NCI-H2107 treated with DMSO at 0.1 percent for 48 hours (cell line): ENCODE results near the gene PNRC2.
A peak's percentile ranks its signal among the peaks of the same experiment; 100 is the strongest.
"Not testable (repeated sequence)": the region's sequence is repeated elsewhere in the genome, so short reads cannot be mapped to it uniquely, and the experiment has no call there.

ENCODE experiments used
- DNase-seq: peaks from one replicate; lab custom pipeline; 2025; ENCODE audit not compliant: unreplicated experiment; lab: John Stamatoyannopoulos, UW

Gene PNRC2

GRCh38 chr1:23987038-23987437, 27.4 kb downstream of the PNRC2 start:
- DNase-seq, result not testable (repeated sequence)

DNA sequence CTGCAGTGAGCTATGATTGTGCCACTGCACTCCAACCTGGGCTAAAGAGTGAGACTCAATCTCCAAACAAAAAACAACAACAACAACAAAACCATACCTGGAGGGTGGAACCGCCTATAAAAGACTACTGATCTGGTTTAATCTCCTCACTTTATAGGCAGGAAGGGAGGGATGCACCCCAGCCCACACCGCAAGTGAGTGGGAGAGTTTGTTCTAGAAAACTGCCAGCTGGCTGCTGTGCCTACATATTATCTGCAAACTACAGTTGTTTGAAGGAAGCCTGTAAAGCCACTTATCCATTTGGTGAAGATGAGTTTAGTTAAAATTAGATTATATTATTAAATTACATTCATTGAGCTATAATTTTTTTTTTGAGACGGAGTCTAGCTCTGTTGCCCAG, 29.6 kb downstream of the PNRC2 start:
- DNase-seq, result no peak

DNA sequence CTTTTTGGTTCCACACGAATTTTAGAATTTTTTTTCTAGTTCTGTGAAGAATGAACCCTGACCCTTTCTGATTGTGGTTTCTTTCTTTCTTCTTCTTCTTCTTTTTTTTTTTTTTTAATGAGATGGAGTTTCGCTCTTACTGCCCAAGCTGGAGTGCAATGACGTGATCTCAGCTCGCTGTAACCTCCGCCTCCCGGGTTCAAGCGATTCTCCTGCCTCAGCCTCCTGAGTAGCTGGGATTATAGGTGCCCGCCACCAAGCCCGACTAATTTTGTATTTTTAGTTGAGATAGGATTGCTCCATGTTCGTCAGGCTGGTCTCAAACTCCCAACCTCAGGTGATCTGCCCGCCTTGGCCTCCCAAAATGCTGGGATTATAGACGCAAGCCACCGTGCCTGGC, 32.4 kb downstream of the PNRC2 start:
- not testable (repeated sequence) for DNase-seq

DNA sequence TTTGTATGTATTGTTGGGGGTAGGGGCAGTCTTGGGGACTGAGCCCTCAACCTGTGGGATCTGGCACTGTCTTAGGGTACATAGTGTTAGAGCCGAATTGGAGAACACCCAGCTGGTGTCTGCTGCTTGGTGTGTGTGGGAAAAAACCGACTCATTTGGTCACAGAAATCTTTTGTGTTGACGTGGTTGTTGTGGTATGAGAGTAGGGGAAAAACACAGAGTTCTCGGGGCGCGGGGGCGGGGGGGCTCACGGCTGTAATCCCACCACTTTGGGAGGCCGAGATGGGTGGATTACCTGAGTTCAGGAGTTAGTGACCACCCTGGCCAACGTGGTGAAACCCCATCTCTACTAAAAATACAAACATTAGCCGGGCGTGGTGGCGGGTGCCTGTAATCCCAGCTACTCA, 35.8 kb downstream of the PNRC2 start:
- no peak for DNase-seq

- DNase-seq, result no peak
Measured at GRCh38 chr1:23996700-23997229, 37.1 kb downstream of the PNRC2 start.

DNA sequence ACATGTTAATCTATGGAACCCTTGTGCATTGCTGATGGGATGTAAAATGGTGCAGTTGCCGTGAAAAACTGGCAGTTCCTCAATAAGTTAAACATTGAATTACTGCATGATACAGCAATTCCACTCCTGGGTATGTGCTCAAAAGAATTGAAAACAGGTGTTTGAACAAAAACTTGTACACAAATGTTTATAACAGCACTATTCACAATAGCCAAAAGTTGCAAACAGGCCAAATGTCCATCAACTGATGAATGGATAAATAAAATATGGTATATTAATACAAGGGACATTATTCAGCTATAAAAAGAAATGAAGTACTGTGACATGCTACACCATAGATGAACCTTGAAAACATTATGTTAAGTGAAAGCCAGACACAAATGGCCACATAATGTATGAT, 38.2 kb downstream of the PNRC2 start:
- no peak for DNase-seq

DNA sequence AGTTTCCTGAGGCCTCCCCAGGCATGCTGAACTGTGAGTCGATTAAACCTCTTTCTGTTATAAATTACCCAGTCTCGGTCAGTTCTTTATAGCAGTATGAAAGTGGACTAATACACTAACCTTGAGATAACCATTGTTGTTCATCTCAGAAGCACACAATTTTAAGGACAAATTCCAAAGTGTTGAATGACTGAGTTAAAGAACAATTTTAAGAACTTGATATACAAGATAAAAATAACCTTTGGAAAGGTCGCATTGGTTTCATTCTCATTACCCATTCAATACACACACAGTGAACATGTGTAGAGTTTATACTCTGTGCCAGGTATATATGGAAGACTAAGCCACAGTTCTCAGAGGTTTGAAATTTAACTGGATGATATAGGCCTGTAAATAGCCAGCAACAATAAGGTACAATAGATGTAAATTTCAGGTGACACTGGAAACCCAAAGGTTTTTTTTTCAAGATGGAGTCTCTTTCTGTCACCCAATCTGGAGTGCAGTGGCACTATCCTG, 39.6 kb downstream of the PNRC2 start:
- DNase-seq, result no peak

DNA sequence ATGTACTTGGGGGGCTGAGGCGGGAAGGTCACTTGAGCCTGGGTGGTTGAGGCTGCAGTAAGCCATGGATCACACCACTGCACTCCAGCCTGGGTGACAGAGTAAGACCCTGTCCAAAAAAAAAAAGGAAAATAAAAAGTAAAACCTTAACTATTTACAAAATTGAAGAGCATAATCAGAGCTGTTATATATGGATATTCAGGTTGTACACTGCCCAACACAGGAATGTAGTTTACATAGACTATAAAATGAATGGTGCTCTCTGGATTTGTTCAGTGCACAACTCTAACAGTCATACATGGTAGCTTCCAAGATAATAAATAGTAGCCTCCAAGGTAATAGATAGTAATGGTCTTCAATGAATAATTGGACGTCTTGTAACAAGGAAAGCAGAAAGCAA, 43.1 kb downstream of the PNRC2 start:
- no peak for DNase-seq

GRCh38 chr1:24003331-24003972, 43.8 kb downstream of the PNRC2 start:
- DNase-seq, result peak; percentile 99

GRCh38 chr1:24004132-24004531, 44.5 kb downstream of the PNRC2 start:
- no peak for DNase-seq

DNA sequence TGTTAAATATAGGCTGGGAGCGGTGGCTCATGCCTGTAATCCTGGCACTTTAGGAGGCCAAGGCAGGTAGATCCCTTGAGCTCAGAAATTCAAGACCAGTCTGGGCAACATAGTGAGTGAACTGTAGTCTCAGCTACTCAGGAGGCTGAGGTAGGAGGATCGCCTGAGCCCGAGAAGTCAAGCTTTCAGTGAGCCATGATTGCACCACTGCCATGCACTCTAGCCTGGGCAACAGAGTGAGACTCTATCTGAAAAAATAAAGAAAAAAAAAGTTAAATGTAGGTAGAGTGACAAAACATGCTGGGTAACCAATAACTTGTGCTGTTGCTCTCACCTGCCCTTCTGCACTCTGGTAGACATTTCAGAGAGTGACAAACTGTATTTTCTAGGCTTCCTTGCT, 45.5 kb downstream of the PNRC2 start:
- no peak for DNase-seq

GRCh38 chr1:24007079-24007478, 47.5 kb downstream of the PNRC2 start:
- DNase-seq, result no peak

- DNase-seq, result peak; percentile 33
Measured at GRCh38 chr1:24008574-24009184, 49.1 kb downstream of the PNRC2 start.

GRCh38 chr1:24009406-24009805, 49.8 kb downstream of the PNRC2 start:
- DNase-seq, result no peak

- DNase-seq, result no peak
Measured at GRCh38 chr1:24010650-24011049, 51.0 kb downstream of the PNRC2 start.

DNA sequence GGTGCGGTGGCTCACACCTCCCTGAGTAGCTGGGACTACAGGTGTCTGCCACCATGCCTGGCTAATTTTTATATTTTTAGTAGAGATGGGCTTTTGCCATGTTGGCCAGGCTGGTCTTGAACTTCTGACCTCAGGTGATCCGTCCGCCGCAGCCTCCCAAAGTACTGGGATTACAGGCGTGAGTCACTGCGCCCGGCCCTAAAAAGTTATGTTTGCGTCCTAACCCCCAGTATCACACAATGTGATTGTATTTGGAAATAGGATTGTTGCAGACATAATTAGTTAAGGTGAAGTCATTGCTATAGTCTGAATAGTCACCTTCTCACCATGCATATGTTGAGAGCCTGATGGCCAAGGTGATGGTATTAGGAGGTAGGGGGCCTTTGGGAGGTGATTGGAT, 53.2 kb downstream of the PNRC2 start:
- DNase-seq, result not testable (repeated sequence)
